ENCODE measurements around the gene KCNH1.

The KCNH1 gene

DNA sequence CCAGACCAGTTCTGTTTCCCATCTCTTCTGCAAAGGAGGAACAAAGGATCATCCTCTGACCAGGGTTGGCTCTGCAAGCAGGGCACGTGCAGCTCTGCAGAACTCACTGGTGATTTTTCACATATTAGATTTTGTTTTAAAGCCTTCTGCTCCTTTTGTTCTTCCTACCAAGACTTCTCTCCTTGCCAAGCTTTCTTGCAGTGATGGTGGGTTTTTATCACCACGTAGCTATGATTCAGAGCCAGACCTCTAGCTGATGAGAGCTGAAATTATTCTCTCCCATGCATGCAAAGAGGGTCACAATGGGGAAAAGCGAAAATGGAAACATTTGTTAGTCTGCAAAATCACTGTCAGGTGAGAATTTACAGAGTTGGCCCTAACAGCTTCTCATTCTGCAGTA, 225.2 kb downstream of the KCNH1 start:
- Histone ChIP-seq H3K4me3 (ENCODE audit: low read depth, low read length) (no peak overlapping the region), H3K36me3 (ENCODE audit: control insufficient read depth in 2 of 2, insufficient read depth in 1 of 2, low read length in 2 of 2) (no peaks in the 10 kb centered on the region), H3K4me1 (ENCODE audit: control insufficient read depth, insufficient read depth, low read length) (no peaks in the 10 kb centered on the region), H3K27ac (ENCODE audit: extremely low read depth, low read depth, low read length) (no peak overlapping the region), H3K9me3 (ENCODE audit: control insufficient read depth, insufficient read depth, low read depth, low read length) (no peaks in the 10 kb centered on the region)
- CTCF ChIA-PET, result no interaction called here
- TF ChIP-seq ZNF311 (tag by site-specific recombination; IDR thresholded peaks at IDR 0.05; ENCODE audit: borderline replicate concordance) (no peak), MYNN (tag by site-specific recombination; IDR thresholded peaks at IDR 0.05; ENCODE audit: borderline replicate concordance) (no peak), ZIC2 (tag by site-specific recombination; IDR thresholded peaks at IDR 0.05) (no peak), ZNF791 (tag by site-specific recombination; IDR thresholded peaks at IDR 0.05) (no peak), ZNF768 (tag by site-specific recombination; IDR thresholded peaks at IDR 0.05) (no peak), ZNF571 (tag by site-specific recombination; IDR thresholded peaks at IDR 0.05) (no peak), KLF7 (tag by site-specific recombination; IDR thresholded peaks at IDR 0.05; ENCODE audit: borderline replicate concordance) (no peak)
- TF ChIP-seq, protein P1, sequence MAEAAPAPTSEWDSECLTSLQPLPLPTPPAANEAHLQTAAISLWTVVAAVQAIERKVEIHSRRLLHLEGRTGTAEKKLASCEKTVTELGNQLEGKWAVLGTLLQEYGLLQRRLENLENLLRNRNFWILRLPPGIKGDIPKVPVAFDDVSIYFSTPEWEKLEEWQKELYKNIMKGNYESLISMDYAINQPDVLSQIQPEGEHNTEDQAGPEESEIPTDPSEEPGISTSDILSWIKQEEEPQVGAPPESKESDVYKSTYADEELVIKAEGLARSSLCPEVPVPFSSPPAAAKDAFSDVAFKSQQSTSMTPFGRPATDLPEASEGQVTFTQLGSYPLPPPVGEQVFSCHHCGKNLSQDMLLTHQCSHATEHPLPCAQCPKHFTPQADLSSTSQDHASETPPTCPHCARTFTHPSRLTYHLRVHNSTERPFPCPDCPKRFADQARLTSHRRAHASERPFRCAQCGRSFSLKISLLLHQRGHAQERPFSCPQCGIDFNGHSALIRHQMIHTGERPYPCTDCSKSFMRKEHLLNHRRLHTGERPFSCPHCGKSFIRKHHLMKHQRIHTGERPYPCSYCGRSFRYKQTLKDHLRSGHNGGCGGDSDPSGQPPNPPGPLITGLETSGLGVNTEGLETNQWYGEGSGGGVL (tag by site-specific recombination; IDR thresholded peaks at IDR 0.05), result no peak
- TF ChIP-seq, protein P2, sequence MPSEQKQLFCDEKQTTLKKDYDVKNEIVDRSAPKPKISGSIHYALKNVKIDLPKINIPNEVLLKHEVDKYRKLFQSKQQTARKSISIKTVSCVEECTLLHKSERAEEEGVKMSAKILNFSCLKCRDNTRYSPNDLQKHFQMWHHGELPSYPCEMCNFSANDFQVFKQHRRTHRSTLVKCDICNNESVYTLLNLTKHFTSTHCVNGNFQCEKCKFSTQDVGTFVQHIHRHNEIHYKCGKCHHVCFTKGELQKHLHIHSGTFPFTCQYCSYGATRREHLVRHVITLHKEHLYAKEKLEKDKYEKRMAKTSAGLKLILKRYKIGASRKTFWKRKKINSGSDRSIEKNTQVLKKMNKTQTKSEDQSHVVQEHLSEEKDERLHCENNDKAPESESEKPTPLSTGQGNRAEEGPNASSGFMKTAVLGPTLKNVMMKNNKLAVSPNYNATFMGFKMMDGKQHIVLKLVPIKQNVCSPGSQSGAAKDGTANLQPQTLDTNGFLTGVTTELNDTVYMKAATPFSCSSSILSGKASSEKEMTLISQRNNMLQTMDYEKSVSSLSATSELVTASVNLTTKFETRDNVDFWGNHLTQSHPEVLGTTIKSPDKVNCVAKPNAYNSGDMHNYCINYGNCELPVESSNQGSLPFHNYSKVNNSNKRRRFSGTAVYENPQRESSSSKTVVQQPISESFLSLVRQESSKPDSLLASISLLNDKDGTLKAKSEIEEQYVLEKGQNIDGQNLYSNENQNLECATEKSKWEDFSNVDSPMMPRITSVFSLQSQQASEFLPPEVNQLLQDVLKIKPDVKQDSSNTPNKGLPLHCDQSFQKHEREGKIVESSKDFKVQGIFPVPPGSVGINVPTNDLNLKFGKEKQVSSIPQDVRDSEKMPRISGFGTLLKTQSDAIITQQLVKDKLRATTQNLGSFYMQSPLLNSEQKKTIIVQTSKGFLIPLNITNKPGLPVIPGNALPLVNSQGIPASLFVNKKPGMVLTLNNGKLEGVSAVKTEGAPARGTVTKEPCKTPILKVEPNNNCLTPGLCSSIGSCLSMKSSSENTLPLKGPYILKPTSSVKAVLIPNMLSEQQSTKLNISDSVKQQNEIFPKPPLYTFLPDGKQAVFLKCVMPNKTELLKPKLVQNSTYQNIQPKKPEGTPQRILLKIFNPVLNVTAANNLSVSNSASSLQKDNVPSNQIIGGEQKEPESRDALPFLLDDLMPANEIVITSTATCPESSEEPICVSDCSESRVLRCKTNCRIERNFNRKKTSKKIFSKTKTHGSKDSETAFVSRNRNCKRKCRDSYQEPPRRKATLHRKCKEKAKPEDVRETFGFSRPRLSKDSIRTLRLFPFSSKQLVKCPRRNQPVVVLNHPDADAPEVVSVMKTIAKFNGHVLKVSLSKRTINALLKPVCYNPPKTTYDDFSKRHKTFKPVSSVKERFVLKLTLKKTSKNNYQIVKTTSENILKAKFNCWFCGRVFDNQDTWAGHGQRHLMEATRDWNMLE (tag by site-specific recombination; conservative IDR thresholded peaks at IDR 0.05; ENCODE audit: low read depth), result no peak
- POLR2A ChIA-PET, result no interaction called here

DNA sequence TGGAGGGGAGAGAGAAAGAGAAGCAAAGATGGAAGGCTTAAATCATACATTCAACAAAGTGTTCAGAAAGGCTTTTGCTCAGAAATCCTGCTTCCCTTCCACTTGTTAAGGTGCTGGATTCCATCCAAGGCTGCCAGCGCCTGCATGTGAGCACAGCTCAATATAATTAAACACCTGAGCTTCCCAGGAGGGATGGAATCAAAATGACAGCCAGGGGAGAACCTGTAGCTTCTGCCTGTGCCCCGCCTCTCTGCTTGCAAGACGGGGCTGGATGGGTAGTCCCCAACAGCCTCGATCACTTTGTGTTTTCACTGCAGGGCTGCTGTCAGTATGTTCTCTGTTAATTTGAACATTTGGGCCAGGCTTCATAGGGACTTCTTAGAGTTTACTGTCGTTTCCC, 225.7 kb downstream of the KCNH1 start:
- Histone ChIP-seq H3K27ac (ENCODE audit: extremely low read depth, low read depth, low read length) (no peak overlapping the region), H3K36me3 (ENCODE audit: control insufficient read depth in 2 of 2, insufficient read depth in 1 of 2, low read length in 2 of 2) (no peaks in the 10 kb centered on the region), H3K4me1 (ENCODE audit: control insufficient read depth, insufficient read depth, low read length) (no peaks in the 10 kb centered on the region), H3K4me3 (ENCODE audit: low read depth, low read length) (no peak overlapping the region), H3K9me3 (ENCODE audit: control insufficient read depth, insufficient read depth, low read depth, low read length) (no peaks in the 10 kb centered on the region)
- ChIA-PET CTCF (no interaction called here), POLR2A (no interaction called here)
- TF ChIP-seq ZNF248 (tag by site-specific recombination; IDR thresholded peaks at IDR 0.05) (no peak), HOXA7 (CRISPR knock-in tag; IDR thresholded peaks at IDR 0.05; ENCODE audit: borderline replicate concordance) (no peak), ZNF585B (tag by site-specific recombination; IDR thresholded peaks at IDR 0.05) (no peak), ZNF660 (tag by site-specific recombination; IDR thresholded peaks at IDR 0.05) (no peak), ZNF274 (IDR thresholded peaks at IDR 0.05; ENCODE audit: low read length) (no peak), ZNF274 (tag by site-specific recombination; IDR thresholded peaks at IDR 0.05; ENCODE audit: borderline replicate concordance) (no peak), SP2 (tag by site-specific recombination; IDR thresholded peaks at IDR 0.05) (no peak), ZIC2 (tag by site-specific recombination; IDR thresholded peaks at IDR 0.05) (no peak), OVOL3 (tag by site-specific recombination; IDR thresholded peaks at IDR 0.05) (no peak), ZNF341 (tag by site-specific recombination; IDR thresholded peaks at IDR 0.05; ENCODE audit: low read depth) (no peak)
- TF ChIP-seq, protein P3, sequence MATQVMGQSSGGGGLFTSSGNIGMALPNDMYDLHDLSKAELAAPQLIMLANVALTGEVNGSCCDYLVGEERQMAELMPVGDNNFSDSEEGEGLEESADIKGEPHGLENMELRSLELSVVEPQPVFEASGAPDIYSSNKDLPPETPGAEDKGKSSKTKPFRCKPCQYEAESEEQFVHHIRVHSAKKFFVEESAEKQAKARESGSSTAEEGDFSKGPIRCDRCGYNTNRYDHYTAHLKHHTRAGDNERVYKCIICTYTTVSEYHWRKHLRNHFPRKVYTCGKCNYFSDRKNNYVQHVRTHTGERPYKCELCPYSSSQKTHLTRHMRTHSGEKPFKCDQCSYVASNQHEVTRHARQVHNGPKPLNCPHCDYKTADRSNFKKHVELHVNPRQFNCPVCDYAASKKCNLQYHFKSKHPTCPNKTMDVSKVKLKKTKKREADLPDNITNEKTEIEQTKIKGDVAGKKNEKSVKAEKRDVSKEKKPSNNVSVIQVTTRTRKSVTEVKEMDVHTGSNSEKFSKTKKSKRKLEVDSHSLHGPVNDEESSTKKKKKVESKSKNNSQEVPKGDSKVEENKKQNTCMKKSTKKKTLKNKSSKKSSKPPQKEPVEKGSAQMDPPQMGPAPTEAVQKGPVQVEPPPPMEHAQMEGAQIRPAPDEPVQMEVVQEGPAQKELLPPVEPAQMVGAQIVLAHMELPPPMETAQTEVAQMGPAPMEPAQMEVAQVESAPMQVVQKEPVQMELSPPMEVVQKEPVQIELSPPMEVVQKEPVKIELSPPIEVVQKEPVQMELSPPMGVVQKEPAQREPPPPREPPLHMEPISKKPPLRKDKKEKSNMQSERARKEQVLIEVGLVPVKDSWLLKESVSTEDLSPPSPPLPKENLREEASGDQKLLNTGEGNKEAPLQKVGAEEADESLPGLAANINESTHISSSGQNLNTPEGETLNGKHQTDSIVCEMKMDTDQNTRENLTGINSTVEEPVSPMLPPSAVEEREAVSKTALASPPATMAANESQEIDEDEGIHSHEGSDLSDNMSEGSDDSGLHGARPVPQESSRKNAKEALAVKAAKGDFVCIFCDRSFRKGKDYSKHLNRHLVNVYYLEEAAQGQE (tag by site-specific recombination; IDR thresholded peaks at IDR 0.05), result no peak
- TF ChIP-seq, protein P4, sequence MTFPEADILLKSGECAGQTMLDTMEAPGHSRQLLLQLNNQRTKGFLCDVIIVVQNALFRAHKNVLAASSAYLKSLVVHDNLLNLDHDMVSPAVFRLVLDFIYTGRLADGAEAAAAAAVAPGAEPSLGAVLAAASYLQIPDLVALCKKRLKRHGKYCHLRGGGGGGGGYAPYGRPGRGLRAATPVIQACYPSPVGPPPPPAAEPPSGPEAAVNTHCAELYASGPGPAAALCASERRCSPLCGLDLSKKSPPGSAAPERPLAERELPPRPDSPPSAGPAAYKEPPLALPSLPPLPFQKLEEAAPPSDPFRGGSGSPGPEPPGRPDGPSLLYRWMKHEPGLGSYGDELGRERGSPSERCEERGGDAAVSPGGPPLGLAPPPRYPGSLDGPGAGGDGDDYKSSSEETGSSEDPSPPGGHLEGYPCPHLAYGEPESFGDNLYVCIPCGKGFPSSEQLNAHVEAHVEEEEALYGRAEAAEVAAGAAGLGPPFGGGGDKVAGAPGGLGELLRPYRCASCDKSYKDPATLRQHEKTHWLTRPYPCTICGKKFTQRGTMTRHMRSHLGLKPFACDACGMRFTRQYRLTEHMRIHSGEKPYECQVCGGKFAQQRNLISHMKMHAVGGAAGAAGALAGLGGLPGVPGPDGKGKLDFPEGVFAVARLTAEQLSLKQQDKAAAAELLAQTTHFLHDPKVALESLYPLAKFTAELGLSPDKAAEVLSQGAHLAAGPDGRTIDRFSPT (tag by site-specific recombination; IDR thresholded peaks at IDR 0.05), result no peak
- TF ChIP-seq, protein P5, sequence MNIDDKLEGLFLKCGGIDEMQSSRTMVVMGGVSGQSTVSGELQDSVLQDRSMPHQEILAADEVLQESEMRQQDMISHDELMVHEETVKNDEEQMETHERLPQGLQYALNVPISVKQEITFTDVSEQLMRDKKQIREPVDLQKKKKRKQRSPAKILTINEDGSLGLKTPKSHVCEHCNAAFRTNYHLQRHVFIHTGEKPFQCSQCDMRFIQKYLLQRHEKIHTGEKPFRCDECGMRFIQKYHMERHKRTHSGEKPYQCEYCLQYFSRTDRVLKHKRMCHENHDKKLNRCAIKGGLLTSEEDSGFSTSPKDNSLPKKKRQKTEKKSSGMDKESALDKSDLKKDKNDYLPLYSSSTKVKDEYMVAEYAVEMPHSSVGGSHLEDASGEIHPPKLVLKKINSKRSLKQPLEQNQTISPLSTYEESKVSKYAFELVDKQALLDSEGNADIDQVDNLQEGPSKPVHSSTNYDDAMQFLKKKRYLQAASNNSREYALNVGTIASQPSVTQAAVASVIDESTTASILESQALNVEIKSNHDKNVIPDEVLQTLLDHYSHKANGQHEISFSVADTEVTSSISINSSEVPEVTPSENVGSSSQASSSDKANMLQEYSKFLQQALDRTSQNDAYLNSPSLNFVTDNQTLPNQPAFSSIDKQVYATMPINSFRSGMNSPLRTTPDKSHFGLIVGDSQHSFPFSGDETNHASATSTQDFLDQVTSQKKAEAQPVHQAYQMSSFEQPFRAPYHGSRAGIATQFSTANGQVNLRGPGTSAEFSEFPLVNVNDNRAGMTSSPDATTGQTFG (tag by site-specific recombination; IDR thresholded peaks at IDR 0.05; ENCODE audit: borderline replicate concordance), result no peak

Measured in HEK293 (cell line).